SK-N-SH (cell line): Measurements from ENCODE around the gene NAMPT. TPM values are rescaled to one million over a fixed set of nuclear protein-coding genes. Genes with fewer than 3 reads are reported as not detected.

ENCODE experiments used
- CTCF ChIA-PET: fragments of 300-600, 350-600 bp; formaldehyde crosslinking; extraction: SDS; loops from one replicate; lab custom pipeline; 2021; lab: Yijun Ruan, JAX
- POLR2A ChIA-PET: fragments of 350-600 bp; sonication (Branson Sonifier 250); formaldehyde crosslinking; extraction: SDS; loops from one replicate; lab custom pipeline; 2020; ENCODE audit warnings: antibody characterized with exemption, inconsistent platforms; lab: Yijun Ruan, JAX
- DNase-seq: peaks from one replicate; pipeline ENCODE4 v3.0.0; 2012
- H2AFZ ChIP-seq: fragments of 200-600 bp; sonication (generic); 2 replicates; pipeline ENCODE4 v1.8.1; 2016; ENCODE audit warnings: antibody characterized with exemption, mild to moderate bottlenecking, low read depth
- H3F3A ChIP-seq: fragments of 200-600 bp; sonication (generic); replicated peaks from 2 replicates; pipeline ENCODE3; 2016; ENCODE audit warnings: antibody characterized with exemption, mild to moderate bottlenecking; ENCODE audit not compliant: insufficient read depth
- H3K27ac ChIP-seq, 2 experiments: fragments of 200-500 bp in 1 of 2; fragments of 200-600 bp in 1 of 2; sonication (Bioruptor generic) in 1 of 2; sonication (generic), shearing (Covaris generic) in 1 of 2; 2 replicates each; pipeline versions ENCODE4 v1.5.1 to v1.6.1; 2014 to 2016; ENCODE audit warnings: low read depth in 2 of 2, inconsistent platforms in 1 of 2, low read length in 1 of 2, mild to moderate bottlenecking in 1 of 2, mixed read lengths in 1 of 2
- H3K27me3 ChIP-seq: fragments of 200-600 bp; sonication (generic), shearing (Covaris generic); 2 replicates; pipeline ENCODE4 v1.6.1; 2016; ENCODE audit warnings: mixed run types; ENCODE audit not compliant: insufficient read depth
- H3K36me3 ChIP-seq, 2 experiments: fragments of 200-500 bp in 1 of 2; fragments of 200-600 bp in 1 of 2; sonication (Bioruptor generic) in 1 of 2; sonication (generic) in 1 of 2; replicated peaks in 1 of 2; 2 replicates each; pipeline versions ENCODE3 to v1.5.1; 2014 to 2016; ENCODE audit warnings: low read length in 1 of 2, mild to moderate bottlenecking in 1 of 2; ENCODE audit not compliant: insufficient read depth in 2 of 2, control insufficient read depth in 1 of 2
- H3K4me1 ChIP-seq, 2 experiments: fragments of 200-500 bp in 1 of 2; fragments of 200-600 bp in 1 of 2; sonication (Bioruptor generic) in 1 of 2; sonication (generic), shearing (Covaris generic) in 1 of 2; 2 replicates each; pipeline versions ENCODE4 v1.5.1 to v1.6.1; 2014 to 2016; ENCODE audit warnings: low read depth in 1 of 2, low read length in 1 of 2, mixed run types in 1 of 2; ENCODE audit not compliant: insufficient read depth in 2 of 2, control insufficient read depth in 1 of 2
- H3K4me2 ChIP-seq: fragments of 200-600 bp; sonication (generic), shearing (Covaris generic); 2 replicates; pipeline ENCODE4 v1.6.1; 2017; ENCODE audit warnings: mixed run types
- H3K4me3 ChIP-seq, 2 experiments: fragments of 200-500 bp in 1 of 2; fragments of 200-600 bp in 1 of 2; sonication (Bioruptor generic) in 1 of 2; sonication (generic), shearing (Covaris generic) in 1 of 2; 2 replicates each; pipeline versions ENCODE4 v1.5.1 to v1.8.1; 2014 to 2016; ENCODE audit warnings: low read depth in 2 of 2, inconsistent platforms in 1 of 2, low read length in 1 of 2, mild to moderate bottlenecking in 1 of 2, mixed read lengths in 1 of 2, moderate library complexity in 1 of 2
- H3K79me2 ChIP-seq: fragments of 200-600 bp; sonication (generic); 2 replicates; pipeline ENCODE4 v1.8.1; 2017; ENCODE audit warnings: mild to moderate bottlenecking; ENCODE audit not compliant: insufficient read depth
- H3K9ac ChIP-seq: fragments of 200-600 bp; sonication (generic); 2 replicates; pipeline ENCODE4 v1.6.1; 2017; ENCODE audit warnings: mixed run types
- H3K9me2 ChIP-seq: fragments of 200-600 bp; sonication (generic); 2 replicates; pipeline ENCODE4 v1.6.1; 2017; ENCODE audit warnings: mixed run types
- H3K9me3 ChIP-seq: fragments of 200-600 bp; sonication (generic); 2 replicates; pipeline ENCODE4 v1.6.1; 2017; ENCODE audit warnings: mixed run types, mild to moderate bottlenecking, moderate library complexity
- H4K20me1 ChIP-seq: fragments of 200-600 bp; sonication (generic); 2 replicates; pipeline ENCODE4 v1.6.1; 2017; ENCODE audit warnings: mild to moderate bottlenecking, mixed run types; ENCODE audit not compliant: insufficient read depth
- EP300 ChIP-seq, 2 experiments: IDR thresholded peaks; 2 replicates each; pipeline versions ENCODE4 v1.4.0 to v1.6.1; 2012; ENCODE audit warnings: borderline replicate concordance in 1 of 2, low read depth in 1 of 2, low read length in 1 of 2
- EZH2phosphoT487 ChIP-seq: fragments of 200-600 bp; sonication (generic); IDR thresholded peaks from 2 replicates; pipeline ENCODE4 v1.6.1; 2017; ENCODE audit warnings: low read depth, mixed run types, mild to moderate bottlenecking, antibody characterized with exemption, moderate library complexity, borderline replicate concordance
- FOSL2 ChIP-seq: IDR thresholded peaks from 2 replicates; pipeline ENCODE4 v1.4.0; 2012; ENCODE audit warnings: low read depth, mild to moderate bottlenecking, moderate library complexity, borderline replicate concordance
- FOXM1 ChIP-seq: IDR thresholded peaks from 2 replicates; pipeline ENCODE4 v1.4.0; 2012; ENCODE audit warnings: low read depth, mild to moderate bottlenecking
- GABPA ChIP-seq: IDR thresholded peaks from 2 replicates; pipeline ENCODE4 v1.4.0; 2012; ENCODE audit warnings: low read depth, mild to moderate bottlenecking
- JUND ChIP-seq: IDR thresholded peaks from 2 replicates; pipeline ENCODE4 v1.4.0; 2012
- MAX ChIP-seq: IDR thresholded peaks from 2 replicates; pipeline ENCODE4 v1.4.0; 2012; ENCODE audit warnings: low read depth
- MEF2A ChIP-seq: IDR thresholded peaks from 2 replicates; pipeline ENCODE4 v1.4.0; 2012; ENCODE audit warnings: low read depth, borderline replicate concordance
- MXI1 ChIP-seq: IDR thresholded peaks from 2 replicates; pipeline ENCODE4 v1.6.1; 2012; ENCODE audit warnings: mild to moderate bottlenecking, low read depth, low read length, improper control_type of control experiment
- PBX3 ChIP-seq: IDR thresholded peaks from 2 replicates; pipeline ENCODE4; 2012
- RCOR1 ChIP-seq: fragments of 150-350 bp; IDR thresholded peaks from 2 replicates; pipeline ENCODE4 v1.6.1; 2017; ENCODE audit warnings: antibody characterized with exemption, low read length
- REST ChIP-seq: IDR thresholded peaks from 2 replicates; pipeline ENCODE4 v1.6.1; 2012; ENCODE audit warnings: mild to moderate bottlenecking, low read depth, low read length, moderate library complexity
- RXRA ChIP-seq: IDR thresholded peaks from 2 replicates; pipeline ENCODE4 v1.4.0; 2012; ENCODE audit warnings: low read depth, mild to moderate bottlenecking, borderline replicate concordance
- SMC3 ChIP-seq: IDR thresholded peaks from 2 replicates; pipeline ENCODE4 v1.6.1; 2012; ENCODE audit warnings: low read depth, low read length, improper control_type of control experiment
- TAF1 ChIP-seq: IDR thresholded peaks from 2 replicates; pipeline ENCODE4 v1.6.1; 2012; ENCODE audit warnings: low read depth, mild to moderate bottlenecking, low read length, moderate library complexity, borderline replicate concordance
- TCF12 ChIP-seq: IDR thresholded peaks from 2 replicates; pipeline ENCODE4 v1.4.0; 2012
- TEAD4 ChIP-seq: IDR thresholded peaks from 2 replicates; pipeline ENCODE4 v1.4.0; 2012; ENCODE audit warnings: mild to moderate bottlenecking, borderline replicate concordance; ENCODE audit not compliant: insufficient read depth
- WGBS: methylation state at CpG from one replicate; pipeline ENCODE4 v1.1.6; 2017; ENCODE audit warnings: low lambda C conversion rate; 5-methylcytosine and 5-hydroxymethylcytosine counted together
- polyA plus RNA-seq, 3 experiments: library from polyadenylated mRNA; depleted of rRNA; stranded (reverse); fragments of >200 nt; gene quantifications; 2 replicates each; pipeline ENCODE4 v1.2.3, GENCODE V29; 2012
- TF ChIP-seq, protein P1 (sequence below): fragments of 150-350 bp; IDR thresholded peaks from 2 replicates; pipeline ENCODE4 v1.6.1; 2016; ENCODE audit warnings: mild to moderate bottlenecking, low read depth, low read length

The NAMPT gene
- polyA plus RNA-seq, 1 of the 3 experiments (the other 2 are of a cell fraction), result 20.1 TPM

DNA sequence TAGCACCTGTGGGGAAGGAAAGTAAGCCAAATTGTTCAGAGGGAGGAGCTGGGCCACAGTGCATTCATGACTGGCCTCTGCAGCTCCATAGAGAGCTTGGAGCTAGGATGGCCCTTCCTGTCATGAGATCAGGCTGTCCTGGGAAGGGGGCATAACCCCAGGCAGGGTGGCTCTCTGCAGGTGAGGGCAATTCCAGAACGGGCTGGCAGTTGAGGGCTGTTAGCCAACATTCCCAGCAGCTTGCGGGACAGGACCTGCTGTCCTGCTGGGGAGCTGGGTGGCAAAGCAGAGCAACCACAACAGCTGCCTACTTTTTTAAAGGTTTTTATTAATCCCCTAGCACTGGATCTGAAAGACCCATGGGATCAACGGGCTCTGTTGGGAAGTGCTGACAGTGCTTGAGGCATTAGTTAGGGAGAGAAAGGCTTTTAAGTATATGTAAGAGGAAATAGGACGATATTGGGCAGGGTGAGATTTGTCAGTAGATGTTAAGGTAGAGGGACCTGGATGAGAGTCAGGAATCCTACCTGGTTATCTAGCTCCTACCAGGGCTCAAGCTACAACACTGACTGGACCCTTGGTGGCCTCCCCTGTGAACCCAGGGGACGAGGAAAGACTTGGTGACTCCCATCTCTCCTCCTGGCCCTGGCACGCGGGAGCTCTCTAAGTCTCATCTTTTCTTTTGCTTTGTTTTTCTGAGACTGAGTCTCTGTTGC is 77.8 kb downstream of the NAMPT start:
- Histone ChIP-seq H3K4me3 (no peak overlapping the region), H3K9ac (no peak overlapping the region), H2AFZ (no peak overlapping the region), H3K79me2 (no peaks in the 10 kb centered on the region), H3F3A (no peaks in the 10 kb centered on the region), H3K4me2 (no peak overlapping the region), H3K4me1 (peaks cover 0 to 6% of the 10 kb centered on the region in 2 experiments; a peak in 2 of 4 replicates), H3K27me3 (no peaks in the 10 kb centered on the region), H3K36me3 (no peaks in the 10 kb centered on the region), H3K9me2 (no peaks in the 10 kb centered on the region), H3K9me3 (peaks cover 5% of the 10 kb centered on the region; the same call in 1 of the 2 replicates), H3K27ac (no peak overlapping the region), H4K20me1 (no peaks in the 10 kb centered on the region)
- ChIA-PET POLR2A (no interaction called here), CTCF (interaction anchor here (1.0 to 4.6 kb wide), 5 partner anchors 10 to 255 kb away, joined by 3 to 22 read pairs (median 5); no protein-coding TSS in a partner anchor)
- no peak for DNase-seq
- TF ChIP-seq TEAD4, result no peak
- WGBS, result 75% methylated on average over 7 of the region's 7 CpGs

GRCh38 chr7:106205621-106206222 is 79.1 kb downstream of the NAMPT start:
- H3K4me1 ChIP-seq, result peaks cover 0 to 6% of the 10 kb centered on the region in 2 experiments; a peak in 2 of 4 replicates
- no peak for TF ChIP-seq RCOR1
- 0 out of 2 replicates have a peak, but pooled peaks have one; percentile 13 for TF ChIP-seq JUND
- no peak for TF ChIP-seq PBX3
- no peak for TF ChIP-seq TEAD4
- TF ChIP-seq EZH2phosphoT487, result no peak
- TF ChIP-seq, protein P1, sequence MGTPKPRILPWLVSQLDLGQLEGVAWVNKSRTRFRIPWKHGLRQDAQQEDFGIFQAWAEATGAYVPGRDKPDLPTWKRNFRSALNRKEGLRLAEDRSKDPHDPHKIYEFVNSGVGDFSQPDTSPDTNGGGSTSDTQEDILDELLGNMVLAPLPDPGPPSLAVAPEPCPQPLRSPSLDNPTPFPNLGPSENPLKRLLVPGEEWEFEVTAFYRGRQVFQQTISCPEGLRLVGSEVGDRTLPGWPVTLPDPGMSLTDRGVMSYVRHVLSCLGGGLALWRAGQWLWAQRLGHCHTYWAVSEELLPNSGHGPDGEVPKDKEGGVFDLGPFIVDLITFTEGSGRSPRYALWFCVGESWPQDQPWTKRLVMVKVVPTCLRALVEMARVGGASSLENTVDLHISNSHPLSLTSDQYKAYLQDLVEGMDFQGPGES, result no peak
- TF ChIP-seq MAX, result no peak
- no peak for TF ChIP-seq RXRA
- TF ChIP-seq REST, result no peak
- no peak for TF ChIP-seq EP300 (IDR thresholded peaks at IDR 0.05; ENCODE audit: borderline replicate concordance in 1 of 2, low read depth in 1 of 2, low read length in 1 of 2)
- TF ChIP-seq FOSL2, result peak; percentile 45; the same call in 1 of the 2 replicates
- TF ChIP-seq GABPA, result no peak
- TF ChIP-seq MXI1, result no peak
- no peak for TF ChIP-seq SMC3
- TF ChIP-seq TCF12, result no peak
- no peak for TF ChIP-seq TAF1
- TF ChIP-seq FOXM1, result no peak
- no peak for TF ChIP-seq MEF2A
- H3K9me2 ChIP-seq, result no peaks in the 10 kb centered on the region
- 42% methylated on average over 3 of the region's 3 CpGs for WGBS
- no peaks in the 10 kb centered on the region for H3K79me2 ChIP-seq
- no peaks in the 10 kb centered on the region for H4K20me1 ChIP-seq
- no peak overlapping the region for H3K9ac ChIP-seq
- POLR2A ChIA-PET, result no interaction called here
- H3K4me2 ChIP-seq, result peak overlapping the region; percentile 12; the same call in 1 of the 2 replicates
- H3F3A ChIP-seq, result no peaks in the 10 kb centered on the region
- CTCF ChIA-PET, result interaction anchor here (1.0 to 4.6 kb wide), 4 partner anchors 14 to 257 kb away, joined by 3 to 22 read pairs (median 6); no protein-coding TSS in a partner anchor
- DNase-seq, result no peak
- H3K36me3 ChIP-seq, result no peaks in the 10 kb centered on the region
- peak overlapping the region; percentile 72; the same call in 1 of the 2 replicates for H2AFZ ChIP-seq
- H3K27ac ChIP-seq, result no peak overlapping the region
- peaks cover 5% of the 10 kb centered on the region; the same call in 1 of the 2 replicates for H3K9me3 ChIP-seq
- H3K27me3 ChIP-seq, result no peaks in the 10 kb centered on the region
- H3K4me3 ChIP-seq, result no peak overlapping the region
